WI38 (cell line): ENCODE data around the gene SEPHS1.

Source experiments
- H3K4me3 ChIP-seq: 2 replicates; pipeline ENCODE4 v1.5.1; 2011; ENCODE audit warnings: low read depth, mild to moderate bottlenecking, control low read depth, low read length
- CTCF ChIP-seq: IDR thresholded peaks from 2 replicates; pipeline ENCODE4 v1.5.1; 2012; ENCODE audit warnings: low read depth, mild to moderate bottlenecking, control low read depth, low read length

SEPHS1 gene

GRCh38 chr10:13327534-13327933 is 20.6 kb downstream of the SEPHS1 start:
- no peak overlapping the region for H3K4me3 ChIP-seq
- TF ChIP-seq CTCF: no peak

- no peak for TF ChIP-seq CTCF
- H3K4me3 ChIP-seq: no peak overlapping the region
Measured at GRCh38 chr10:13322615-13323148, 25.4 kb downstream of the SEPHS1 start.

- no peak overlapping the region for H3K4me3 ChIP-seq
- no peak for TF ChIP-seq CTCF
Measured at GRCh38 chr10:13321576-13321975, 26.5 kb downstream of the SEPHS1 start.

GRCh38 chr10:13319166-13319565 is 28.9 kb downstream of the SEPHS1 start:
- no peak for TF ChIP-seq CTCF
- H3K4me3 ChIP-seq: no peak overlapping the region

- H3K4me3 ChIP-seq: no peak overlapping the region
- TF ChIP-seq CTCF: no peak
Measured at GRCh38 chr10:13317474-13317873, 30.6 kb downstream of the SEPHS1 start.

- H3K4me3 ChIP-seq: no peak overlapping the region
- TF ChIP-seq CTCF: no peak
Measured at GRCh38 chr10:13316635-13317311, 31.3 kb downstream of the SEPHS1 start.

GRCh38 chr10:13315361-13315760 is 32.7 kb downstream of the SEPHS1 start:
- H3K4me3 ChIP-seq: no peak overlapping the region
- TF ChIP-seq CTCF: no peak
